HEK293 (cell line): ENCODE results near the gene PPIE.

ENCODE experiments used
- CTCF ChIA-PET: fragments of 350-600 bp; formaldehyde crosslinking; extraction: SDS; loops from one replicate; lab custom pipeline; 2021; ENCODE audit warnings: antibody characterized with exemption; lab: Yijun Ruan, JAX
- POLR2A ChIA-PET: fragments of 300-600 bp; formaldehyde crosslinking; extraction: SDS; loops from one replicate; lab custom pipeline; 2020; ENCODE audit warnings: antibody characterized with exemption, inconsistent platforms; lab: Yijun Ruan, JAX
- H3K27ac ChIP-seq: fragments of 200-500 bp; sonication (Bioruptor generic); 2 replicates; pipeline ENCODE4 v1.5.1; 2014; ENCODE audit warnings: low read depth, low read length, control low read depth, inconsistent platforms; ENCODE audit errors: extremely low read depth
- H3K36me3 ChIP-seq, 2 experiments: fragments of 200-500 bp in 1 of 2; sonication (Bioruptor generic) in 1 of 2; 1 replicate in 1 of 2; 2 replicates in 1 of 2; pipeline ENCODE4 v1.5.1; 2014 to 2017; ENCODE audit warnings: inconsistent platforms in 2 of 2, low read length in 2 of 2; ENCODE audit not compliant: control insufficient read depth in 2 of 2, insufficient read depth in 1 of 2
- H3K4me1 ChIP-seq: fragments of 200-500 bp; sonication (Bioruptor generic); 2 replicates; pipeline ENCODE4 v1.5.1; 2014; ENCODE audit warnings: mild to moderate bottlenecking, low read length, inconsistent platforms; ENCODE audit not compliant: control insufficient read depth, insufficient read depth
- H3K4me3 ChIP-seq: 2 replicates; pipeline ENCODE4 v1.5.1; 2011; ENCODE audit warnings: low read depth, mild to moderate bottlenecking, control low read depth, low read length, moderate library complexity
- H3K9me3 ChIP-seq: fragments of 200-500 bp; sonication (Bioruptor generic); 2 replicates; pipeline ENCODE4 v1.5.1; 2014; ENCODE audit warnings: low read depth, low read length, inconsistent platforms; ENCODE audit not compliant: control insufficient read depth, insufficient read depth
- GLIS1 ChIP-seq: fragments of 450-650 bp; formaldehyde crosslinking; IDR thresholded peaks from 2 replicates; pipeline ENCODE4 v1.5.1; 2016; ENCODE audit warnings: missing biosample characterization, missing genetic modification characterization
- HOXC10 ChIP-seq: sonication (generic); formaldehyde crosslinking; IDR thresholded peaks from 2 replicates; pipeline ENCODE4 v1.8.1; 2023; ENCODE audit warnings: mild to moderate bottlenecking, missing genetic modification reagents
- KLF16 ChIP-seq: fragments of 450-650 bp; formaldehyde crosslinking; IDR thresholded peaks from 2 replicates; pipeline ENCODE4 v1.5.1; 2017; ENCODE audit warnings: missing biosample characterization, missing genetic modification characterization
- KLF7 ChIP-seq: fragments of 450-650 bp; formaldehyde crosslinking; IDR thresholded peaks from 2 replicates; pipeline ENCODE4 v1.5.1; 2016; ENCODE audit warnings: missing biosample characterization, missing genetic modification characterization, borderline replicate concordance
- PBX3 ChIP-seq: sonication (generic); formaldehyde crosslinking; IDR thresholded peaks from 2 replicates; pipeline ENCODE4 v1.8.1; 2022; ENCODE audit warnings: mild to moderate bottlenecking, moderate library complexity, missing genetic modification reagents
- PRDM6 ChIP-seq: fragments of 450-650 bp; formaldehyde crosslinking; IDR thresholded peaks from 2 replicates; pipeline ENCODE4 v1.5.1; 2017; ENCODE audit warnings: missing biosample characterization, missing genetic modification characterization
- ZNF121 ChIP-seq: fragments of 450-650 bp; formaldehyde crosslinking; IDR thresholded peaks from 2 replicates; pipeline ENCODE4 v1.5.1; 2016; ENCODE audit warnings: missing biosample characterization, missing genetic modification characterization
- ZNF155 ChIP-seq: fragments of 450-650 bp; formaldehyde crosslinking; IDR thresholded peaks from 2 replicates; pipeline ENCODE4 v1.5.1; 2016; ENCODE audit warnings: missing biosample characterization, missing genetic modification characterization
- ZNF2 ChIP-seq: fragments of 450-650 bp; formaldehyde crosslinking; IDR thresholded peaks from 2 replicates; pipeline ENCODE4 v1.5.1; 2016; ENCODE audit warnings: missing biosample characterization, missing genetic modification characterization
- ZNF394 ChIP-seq: fragments of 450-650 bp; formaldehyde crosslinking; IDR thresholded peaks from 2 replicates; pipeline ENCODE4 v1.5.1; 2016; ENCODE audit warnings: missing biosample characterization, missing genetic modification characterization, mild to moderate bottlenecking, moderate library complexity, borderline replicate concordance
- ZNF426 ChIP-seq: fragments of 450-650 bp; formaldehyde crosslinking; IDR thresholded peaks from 2 replicates; pipeline ENCODE4 v1.5.1; 2017; ENCODE audit warnings: missing biosample characterization, missing genetic modification characterization, mild to moderate bottlenecking, inconsistent platforms, moderate library complexity
- ZNF48 ChIP-seq: fragments of 450-650 bp; formaldehyde crosslinking; IDR thresholded peaks from 2 replicates; pipeline ENCODE4 v1.5.1; 2016; ENCODE audit warnings: missing biosample characterization, missing genetic modification characterization
- ZNF623 ChIP-seq: fragments of 450-650 bp; formaldehyde crosslinking; IDR thresholded peaks from 2 replicates; pipeline ENCODE4 v1.5.1; 2016; ENCODE audit warnings: missing biosample characterization, missing genetic modification characterization
- ZNF654 ChIP-seq: fragments of 450-650 bp; formaldehyde crosslinking; IDR thresholded peaks from 2 replicates; pipeline ENCODE4 v1.5.1; 2016; ENCODE audit warnings: low read depth, missing biosample characterization, missing genetic modification characterization
- ZNF670 ChIP-seq: fragments of 450-650 bp; formaldehyde crosslinking; IDR thresholded peaks from 2 replicates; pipeline ENCODE4 v1.5.1; 2016; ENCODE audit warnings: missing biosample characterization, missing genetic modification characterization, low read depth
- ZNF747 ChIP-seq: fragments of 450-650 bp; formaldehyde crosslinking; IDR thresholded peaks from 2 replicates; pipeline ENCODE4 v1.5.1; 2016; ENCODE audit warnings: missing biosample characterization, missing genetic modification characterization
- ZNF837 ChIP-seq: fragments of 450-650 bp; formaldehyde crosslinking; IDR thresholded peaks from 2 replicates; pipeline ENCODE4 v1.5.1; 2016; ENCODE audit warnings: missing biosample characterization, missing genetic modification characterization
- TF ChIP-seq, protein P1 (sequence below): fragments of 450-650 bp; formaldehyde crosslinking; IDR thresholded peaks from 2 replicates; pipeline ENCODE4 v1.5.1; 2017; ENCODE audit warnings: missing biosample characterization, missing genetic modification characterization

Gene PPIE

DNA sequence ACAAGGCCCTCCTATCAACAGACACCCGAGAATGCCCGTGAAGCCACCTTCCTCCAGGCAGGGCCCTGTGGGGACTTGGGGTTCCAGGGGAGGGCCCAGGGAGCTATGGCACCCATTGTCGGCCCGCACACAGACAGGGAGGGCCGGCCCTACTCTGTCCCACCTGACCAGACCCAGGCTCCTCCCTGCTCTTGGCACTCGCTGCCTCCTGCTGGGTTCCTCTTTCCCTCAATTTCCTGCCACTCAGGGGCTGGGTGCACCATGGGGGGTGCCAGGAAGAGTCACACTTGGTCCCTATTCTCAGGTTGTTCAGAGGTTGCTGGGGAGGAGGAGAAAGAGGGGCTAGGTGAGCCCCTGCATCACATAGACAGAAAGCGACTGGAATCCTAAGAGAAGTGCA, 40.5 kb downstream of the PPIE start:
- no peak for TF ChIP-seq ZNF623 (tag by site-specific recombination)
- TF ChIP-seq, protein P1, sequence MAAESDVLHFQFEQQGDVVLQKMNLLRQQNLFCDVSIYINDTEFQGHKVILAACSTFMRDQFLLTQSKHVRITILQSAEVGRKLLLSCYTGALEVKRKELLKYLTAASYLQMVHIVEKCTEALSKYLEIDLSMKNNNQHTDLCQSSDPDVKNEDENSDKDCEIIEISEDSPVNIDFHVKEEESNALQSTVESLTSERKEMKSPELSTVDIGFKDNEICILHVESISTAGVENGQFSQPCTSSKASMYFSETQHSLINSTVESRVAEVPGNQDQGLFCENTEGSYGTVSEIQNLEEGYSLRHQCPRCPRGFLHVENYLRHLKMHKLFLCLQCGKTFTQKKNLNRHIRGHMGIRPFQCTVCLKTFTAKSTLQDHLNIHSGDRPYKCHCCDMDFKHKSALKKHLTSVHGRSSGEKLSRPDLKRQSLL (tag by site-specific recombination) = no peak
- no peak for TF ChIP-seq KLF7 (tag by site-specific recombination)
- TF ChIP-seq ZNF394 (tag by site-specific recombination) = no peak
- TF ChIP-seq GLIS1 (tag by site-specific recombination) = peak; percentile 52; the same call in 1 of the 2 replicates
- no peak for TF ChIP-seq ZNF654 (tag by site-specific recombination)

GRCh38 chr1:39779821-39780220, 41.1 kb downstream of the PPIE start:
- ChIA-PET CTCF (interaction anchor here (0.5 kb wide), 1 partner anchor 109 kb away, joined by 3 read pairs; no protein-coding TSS in a partner anchor), POLR2A (interaction anchor here (0.9 kb wide), 1 partner anchor 9 kb away, joined by 3 read pairs; the partner anchor contains the start of gene BMP8B)
- Histone ChIP-seq H3K36me3 (no peaks in the 10 kb centered on the region), H3K9me3 (no peaks in the 10 kb centered on the region), H3K27ac (no peak overlapping the region), H3K4me1 (peaks cover 5% of the 10 kb centered on the region), H3K4me3 (no peak overlapping the region)
- TF ChIP-seq ZNF654 (tag by site-specific recombination) (no peak), PBX3 (CRISPR knock-in tag) (no peak), ZNF2 (tag by site-specific recombination) (no peak), HOXC10 (CRISPR knock-in tag) (no peak), ZNF155 (tag by site-specific recombination) (no peak), ZNF48 (tag by site-specific recombination) (no peak), ZNF426 (tag by site-specific recombination) (no peak), ZNF747 (tag by site-specific recombination) (no peak), ZNF121 (no peak), PRDM6 (tag by site-specific recombination) (no peak)

More for the DNA sequence above, 40.5 kb downstream of the PPIE start:
- ChIA-PET CTCF (no interaction called here), POLR2A (interaction anchor here (0.9 kb wide), 1 partner anchor 9 kb away, joined by 3 read pairs; the partner anchor contains the start of gene BMP8B)
- no peaks in the 10 kb centered on the region for H3K9me3 ChIP-seq
- H3K36me3 ChIP-seq = no peaks in the 10 kb centered on the region
- no peak overlapping the region for H3K4me3 ChIP-seq
- H3K27ac ChIP-seq = no peak overlapping the region
- H3K4me1 ChIP-seq = peaks cover 5% of the 10 kb centered on the region

DNA sequence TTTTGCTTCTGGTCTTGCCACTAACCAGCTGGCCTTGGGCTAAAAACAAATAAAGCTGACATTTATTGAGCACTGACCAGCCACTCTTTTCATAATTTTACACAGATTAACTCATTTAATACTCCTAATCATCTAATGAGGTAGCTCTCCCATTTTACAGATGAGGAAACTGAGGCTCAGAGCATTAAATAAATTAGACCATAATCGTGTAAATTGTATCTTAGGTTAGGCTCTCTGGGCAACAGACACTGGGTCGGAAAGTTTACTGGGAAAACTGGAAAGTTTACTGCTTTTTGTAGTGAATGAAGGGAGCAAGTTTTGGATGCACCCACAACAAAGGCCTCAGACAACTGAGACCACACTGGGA, 42.6 kb downstream of the PPIE start:
- ChIA-PET POLR2A (interaction anchor here (0.7 kb wide), 1 partner anchor 14 kb away, joined by 3 read pairs; no protein-coding TSS in a partner anchor), CTCF (interaction anchor here (2.2 kb wide), 1 partner anchor 18 kb away, joined by 9 read pairs; no protein-coding TSS in a partner anchor)
- Histone ChIP-seq H3K27ac (no peak overlapping the region), H3K4me1 (peaks cover 5% of the 10 kb centered on the region), H3K36me3 (no peaks in the 10 kb centered on the region)
- TF ChIP-seq KLF16 (tag by site-specific recombination) = no peak
- TF ChIP-seq ZNF670 (tag by site-specific recombination) = no peak
- no peak for TF ChIP-seq ZNF837 (tag by site-specific recombination)
- TF ChIP-seq, all 188 proteins: peak for 0
- Histone ChIP-seq H3K9me3 (no peaks in the 10 kb centered on the region), H3K4me3 (no peak overlapping the region)
